Stimulated activated CD4-positive, alpha-beta T cell treated with anti-CD3 and anti-CD28 coated beads, Interleukin-15, amount 100 ng/mL, for 24 hours (primary cell): ENCODE results near the gene PLEKHN1.
A peak's percentile ranks its signal among the peaks of the same experiment; 100 is the strongest.
"Not testable (repeated sequence)": the region's sequence is repeated elsewhere in the genome, so short reads cannot be mapped to it uniquely, and the experiment has no call there.

ENCODE experiments used
- DNase-seq: peaks from one replicate; pipeline ENCODE4 v3.0.0-alpha.2; 2020

The PLEKHN1 gene

DNA sequence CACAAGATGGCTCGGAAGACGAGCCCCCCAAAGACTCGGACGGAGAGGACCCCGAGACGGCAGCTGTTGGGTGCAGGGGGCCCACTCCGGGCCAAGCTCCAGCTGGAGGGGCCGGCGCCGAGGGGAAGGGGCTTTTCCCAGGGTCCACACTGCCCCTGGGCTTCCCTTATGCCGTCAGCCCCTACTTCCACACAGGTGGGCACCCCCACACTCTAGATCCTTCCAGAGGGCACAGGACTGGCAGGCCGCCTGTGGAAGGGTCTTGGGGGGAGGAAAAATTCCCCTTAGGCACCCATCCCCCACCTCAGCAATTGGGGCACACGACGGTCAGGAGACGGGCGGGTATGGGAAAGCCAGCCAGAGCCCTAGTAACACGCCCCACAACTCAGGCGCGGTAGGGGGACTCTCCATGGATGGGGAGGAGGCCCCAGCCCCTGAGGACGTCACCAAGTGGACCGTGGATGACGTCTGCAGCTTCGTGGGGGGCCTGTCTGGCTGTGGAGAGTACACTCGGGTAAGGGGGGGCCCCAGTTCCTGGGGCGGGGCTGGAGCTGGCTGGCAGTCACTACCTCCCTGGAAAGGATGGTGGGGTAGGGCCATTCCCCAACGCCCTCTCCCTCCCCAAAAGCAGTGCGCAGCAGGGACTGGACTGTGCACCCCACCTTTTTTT, 23.3 kb upstream of the PLEKHN1 start:
- DNase-seq = peak; percentile 22

DNA sequence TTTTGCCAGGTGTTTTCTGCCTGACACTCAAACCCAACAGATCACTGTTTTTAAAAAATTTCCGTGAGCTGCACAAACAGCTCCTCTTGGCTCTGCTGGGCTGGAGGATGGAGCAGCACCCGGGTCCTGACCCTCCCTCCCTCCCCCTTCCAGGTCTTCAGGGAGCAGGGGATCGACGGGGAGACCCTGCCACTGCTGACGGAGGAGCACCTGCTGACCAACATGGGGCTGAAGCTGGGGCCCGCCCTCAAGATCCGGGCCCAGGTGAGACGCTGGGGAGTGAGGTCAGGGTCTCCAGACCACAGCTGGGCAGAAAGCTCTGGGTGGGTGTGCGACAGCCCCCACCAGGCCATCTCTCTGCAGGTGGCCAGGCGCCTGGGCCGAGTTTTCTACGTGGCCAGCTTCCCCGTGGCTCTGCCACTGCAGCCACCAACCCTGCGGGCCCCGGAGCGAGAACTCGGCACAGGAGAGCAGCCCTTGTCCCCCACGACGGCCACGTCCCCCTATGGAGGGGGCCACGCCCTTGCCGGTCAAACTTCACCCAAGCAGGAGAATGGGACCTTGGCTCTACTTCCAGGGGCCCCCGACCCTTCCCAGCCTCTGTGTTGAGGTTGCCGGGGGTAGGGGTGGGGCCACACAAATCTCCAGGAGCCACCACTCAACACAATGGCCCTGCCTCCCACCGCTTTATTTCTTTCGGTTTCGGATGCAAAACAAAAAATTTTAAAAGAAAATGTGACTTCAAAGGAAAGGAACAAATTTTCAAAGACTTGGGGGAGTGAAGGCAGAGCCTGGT, 22.5 kb upstream of the PLEKHN1 start:
- no peak for DNase-seq

DNA sequence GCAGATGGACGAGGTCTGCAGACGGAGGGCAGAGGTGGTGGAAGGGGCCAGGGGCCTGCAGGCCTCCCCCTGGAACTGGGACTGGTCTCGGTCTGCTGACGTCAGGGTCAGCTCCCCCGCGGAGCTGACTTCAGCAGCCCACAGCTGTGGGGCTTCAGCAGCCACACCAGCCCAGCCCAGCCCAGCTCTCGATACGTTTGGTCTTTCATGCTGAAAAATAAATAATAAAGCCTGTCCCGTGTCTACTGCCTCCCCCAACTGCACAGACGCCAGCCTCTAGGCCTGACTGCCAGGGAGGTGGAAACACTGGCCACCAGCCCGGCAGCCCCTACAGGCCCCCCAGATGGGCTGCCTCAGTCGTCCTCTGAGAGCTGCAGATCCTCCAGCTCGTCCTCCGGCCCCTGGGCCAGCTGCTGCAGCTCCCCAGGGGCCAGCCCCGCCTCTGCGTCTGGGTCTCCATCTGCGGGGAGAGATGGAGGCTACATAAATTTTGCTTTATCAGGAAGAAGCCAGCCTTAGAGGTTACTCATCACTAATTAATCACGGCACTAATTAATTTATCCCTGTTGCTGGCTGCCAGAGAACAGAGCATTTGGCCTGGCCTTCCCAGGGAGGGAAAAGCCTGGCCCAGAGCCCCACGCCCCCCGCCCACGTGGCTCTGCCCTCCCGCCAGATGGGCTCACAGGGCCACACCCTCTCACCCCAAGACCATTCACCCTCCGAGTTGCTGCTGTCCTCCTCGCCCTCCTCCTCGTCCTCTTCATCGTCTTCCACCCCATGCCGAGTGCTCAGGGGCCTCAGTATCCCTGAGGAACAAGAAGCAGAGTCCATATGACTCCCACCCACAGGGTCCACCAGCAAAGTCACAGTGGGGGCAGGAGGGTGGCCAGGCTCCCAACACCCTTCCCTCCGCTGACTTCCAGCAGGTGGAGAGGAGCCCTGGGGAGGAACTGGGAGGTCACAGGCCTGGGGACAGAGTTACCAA, 21.6 kb upstream of the PLEKHN1 start:
- no peak for DNase-seq

DNA sequence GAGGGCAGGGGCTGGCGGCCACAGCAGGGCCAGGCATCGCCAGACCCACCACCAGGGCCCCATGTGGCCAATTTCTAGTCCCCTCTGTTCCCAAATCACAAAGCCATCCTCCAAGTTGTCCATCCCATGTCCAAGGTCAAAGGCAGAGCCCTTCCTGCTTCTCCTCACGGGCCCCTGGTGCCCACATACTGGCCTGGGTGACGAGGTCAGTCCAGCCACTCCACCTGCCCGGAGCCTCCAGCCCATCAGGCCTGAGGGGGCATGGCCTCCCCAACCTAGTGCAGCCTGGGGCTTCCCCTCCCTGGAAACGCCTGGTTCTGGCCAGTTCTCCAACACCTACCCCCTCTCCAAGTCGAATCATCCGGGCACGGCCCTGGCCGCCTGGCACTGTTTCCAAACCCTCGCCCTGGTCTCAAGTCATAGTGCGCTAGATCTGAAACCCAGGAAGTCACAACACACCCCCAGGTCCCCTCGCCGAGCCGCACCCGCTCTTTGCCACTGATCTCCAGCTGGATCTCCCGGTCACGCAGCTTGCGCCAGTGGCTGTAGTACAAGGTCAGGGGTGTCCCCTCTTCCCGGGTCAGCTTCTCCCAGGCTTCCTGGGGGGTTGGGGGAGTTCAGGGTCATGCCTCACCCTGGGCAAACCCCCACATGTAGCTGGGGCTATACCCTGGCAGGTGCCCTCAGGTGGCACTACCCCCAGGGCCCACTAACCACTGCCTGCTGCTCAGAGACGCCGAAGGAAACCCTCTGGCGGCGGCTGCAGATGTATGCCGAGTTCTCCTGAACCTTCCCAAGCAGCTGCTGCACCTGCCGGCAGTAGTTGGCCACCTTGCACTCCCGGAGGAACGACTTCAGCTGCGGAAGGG, 20.4 kb upstream of the PLEKHN1 start:
- DNase-seq = no peak

DNA sequence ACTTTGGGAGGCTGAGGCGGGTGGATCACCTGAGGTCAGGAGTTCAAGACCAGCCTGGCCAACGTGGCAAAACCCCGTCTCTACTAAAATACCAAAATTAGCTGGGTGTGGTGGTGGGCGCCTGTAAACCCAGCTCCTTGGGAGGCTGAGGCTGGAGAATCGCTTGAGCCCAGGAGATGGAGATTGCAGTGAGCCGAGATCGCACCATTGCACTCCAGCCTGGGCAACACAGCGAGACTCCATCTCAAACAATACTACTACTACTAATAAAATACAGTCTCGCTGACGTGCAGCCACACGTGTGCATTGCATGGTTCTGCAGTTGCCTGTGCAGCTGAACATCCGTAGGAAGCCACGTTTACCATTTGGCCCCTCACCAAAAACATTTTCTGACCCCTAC, 19.5 kb upstream of the PLEKHN1 start:
- DNase-seq = not testable (repeated sequence)

DNA sequence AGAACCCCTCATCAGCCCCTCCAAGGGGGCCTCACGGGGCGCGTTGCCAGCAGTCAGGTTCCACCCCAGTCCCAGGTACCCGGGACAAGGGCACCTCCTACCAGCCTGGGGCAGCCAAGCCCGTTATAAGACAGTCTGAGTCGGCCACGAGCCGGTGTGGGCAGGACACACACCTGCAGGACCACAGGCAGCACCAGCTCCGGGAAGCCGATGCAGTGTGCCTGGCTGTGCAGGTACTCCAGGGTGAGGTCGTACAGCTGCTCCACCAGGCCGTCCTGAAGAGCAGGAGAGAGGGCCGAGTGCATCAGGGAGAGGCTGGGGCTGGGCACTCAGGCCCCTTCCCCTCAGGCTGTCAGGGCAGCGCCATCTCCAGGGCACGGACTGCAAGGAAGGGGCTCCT, 18.3 kb upstream of the PLEKHN1 start:
- no peak for DNase-seq

DNA sequence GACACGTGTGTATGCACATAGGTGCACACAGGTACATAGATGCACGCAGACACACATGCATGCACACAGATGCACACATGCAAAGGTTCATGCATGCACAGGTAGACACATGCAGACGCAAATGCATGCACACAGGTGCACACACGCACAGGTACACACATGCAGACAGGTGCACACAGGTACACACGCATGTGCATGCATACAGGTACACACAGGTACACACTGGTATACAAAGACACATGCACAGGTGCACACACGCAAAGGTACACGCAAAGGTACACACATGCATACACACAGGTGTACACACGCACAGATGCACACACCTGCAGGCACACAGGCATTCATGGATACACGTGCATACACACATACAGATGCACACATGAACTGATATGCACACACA, 16.0 kb upstream of the PLEKHN1 start:
- DNase-seq = no peak

DNA sequence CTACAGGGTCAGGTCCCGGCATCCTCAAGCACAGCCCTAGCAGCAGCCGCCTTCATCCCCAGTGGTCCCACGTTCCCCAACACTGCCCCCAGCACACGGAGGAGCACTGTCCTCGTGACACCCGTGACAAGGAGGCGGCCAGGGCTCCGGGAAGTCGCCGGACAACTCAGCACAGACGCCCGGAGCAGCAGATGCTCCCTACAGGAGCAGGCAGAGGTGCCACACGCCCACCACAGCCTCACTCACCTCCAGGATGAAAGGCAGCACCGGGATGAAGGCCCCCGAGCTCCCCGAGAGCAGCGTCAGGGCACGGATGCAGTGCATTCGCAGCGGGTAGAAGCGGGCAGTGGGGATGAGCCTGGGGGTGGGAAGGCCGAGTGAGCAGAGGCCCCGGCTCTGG, 15.4 kb upstream of the PLEKHN1 start:
- no peak for DNase-seq

DNA sequence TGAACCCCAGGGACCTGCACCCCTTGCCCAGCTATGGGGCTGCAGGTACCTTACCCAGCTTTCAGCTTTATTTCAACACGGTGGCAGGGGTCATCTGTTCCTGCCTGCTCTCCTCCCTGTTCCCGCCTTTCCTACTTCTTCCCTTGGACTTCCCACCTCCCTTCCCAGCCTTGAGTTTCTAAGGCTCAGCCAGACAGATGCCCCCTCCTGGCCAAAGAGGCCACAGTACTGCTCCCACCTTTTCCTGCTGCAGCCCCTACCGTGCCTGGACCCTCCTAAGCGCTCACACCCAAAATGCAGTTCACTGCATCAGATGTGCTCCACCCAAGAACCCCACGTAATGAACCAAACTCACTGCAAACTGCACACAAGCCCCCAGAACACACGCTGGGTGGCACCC, 14.9 kb upstream of the PLEKHN1 start:
- DNase-seq = no peak

DNA sequence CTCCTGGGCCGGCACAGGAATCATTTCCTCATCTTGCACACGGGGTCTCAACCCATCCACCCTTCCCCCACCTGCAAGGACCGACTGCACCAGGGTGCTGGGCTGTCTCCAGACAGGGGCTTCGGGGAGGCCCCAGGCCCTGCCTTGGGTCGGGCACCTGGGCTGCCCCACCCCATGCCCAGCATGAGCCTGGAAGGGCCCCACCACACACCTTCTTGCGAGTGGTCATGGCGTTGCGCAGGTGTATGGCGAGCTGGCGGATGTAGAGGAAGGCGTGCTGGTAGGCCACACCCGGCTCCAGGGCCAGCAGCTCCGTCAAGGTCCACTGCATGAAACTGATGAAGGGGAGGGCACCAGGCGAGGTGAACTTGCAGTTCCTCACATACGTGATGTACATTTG, 14.1 kb upstream of the PLEKHN1 start:
- no peak for DNase-seq

DNA sequence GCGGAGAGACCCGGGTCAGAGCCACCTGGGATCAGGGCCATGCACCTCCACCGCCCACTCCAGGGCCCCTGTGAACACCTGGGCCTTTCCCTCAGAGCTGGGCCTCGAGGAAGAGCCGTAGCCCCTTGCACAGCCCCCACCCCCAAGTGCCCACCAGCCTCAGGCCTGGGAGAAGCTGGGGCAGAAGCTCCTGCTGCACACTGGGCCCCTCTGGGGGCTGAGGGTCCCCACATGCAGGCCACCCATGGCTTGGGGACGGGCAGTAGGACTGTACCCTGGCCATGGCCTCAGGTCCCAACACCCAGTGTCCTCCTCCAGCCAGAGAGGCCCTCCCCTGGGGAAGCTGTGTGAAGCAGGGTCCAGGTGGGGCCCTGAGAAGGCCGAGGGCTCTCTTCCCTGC, 13.7 kb upstream of the PLEKHN1 start:
- no peak for DNase-seq

DNA sequence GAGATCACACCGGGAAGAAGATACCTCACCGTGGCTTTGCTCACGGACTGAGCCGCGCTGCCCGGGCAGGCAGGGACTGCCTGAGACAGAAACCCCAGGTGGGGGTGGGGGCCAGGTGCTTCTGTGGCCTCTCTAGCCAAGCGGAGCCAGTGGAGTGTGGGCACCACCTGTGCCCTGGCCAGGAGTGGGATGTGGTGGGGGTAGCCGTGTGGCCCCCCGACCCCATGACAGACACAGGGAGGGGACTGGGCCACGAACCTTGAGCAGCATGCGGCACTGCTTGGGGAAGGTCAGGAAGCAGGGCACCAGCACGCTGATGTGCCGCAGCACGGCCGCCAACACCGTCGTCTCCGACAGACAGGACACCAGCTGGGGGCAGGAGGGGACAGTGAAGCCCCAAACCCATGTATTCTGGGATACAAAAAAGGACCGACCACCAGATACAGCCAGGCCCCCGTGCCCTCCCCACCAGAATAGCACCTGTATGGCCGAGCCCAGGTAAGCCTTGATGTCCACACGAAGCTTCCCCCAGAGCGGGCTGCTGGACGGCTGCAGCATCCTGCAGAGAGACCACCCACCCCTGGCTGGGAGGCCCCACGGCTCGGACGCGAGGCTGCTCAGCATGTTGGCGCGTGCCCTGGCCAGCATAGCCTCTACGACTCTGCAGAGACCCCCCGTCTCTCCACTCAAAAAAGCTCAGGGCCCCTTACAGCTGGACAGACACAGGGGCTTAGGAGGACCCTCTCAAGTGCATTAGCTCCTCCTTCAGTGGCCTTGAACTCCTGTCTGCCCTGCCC, 12.6 kb upstream of the PLEKHN1 start:
- DNase-seq = no peak

DNA sequence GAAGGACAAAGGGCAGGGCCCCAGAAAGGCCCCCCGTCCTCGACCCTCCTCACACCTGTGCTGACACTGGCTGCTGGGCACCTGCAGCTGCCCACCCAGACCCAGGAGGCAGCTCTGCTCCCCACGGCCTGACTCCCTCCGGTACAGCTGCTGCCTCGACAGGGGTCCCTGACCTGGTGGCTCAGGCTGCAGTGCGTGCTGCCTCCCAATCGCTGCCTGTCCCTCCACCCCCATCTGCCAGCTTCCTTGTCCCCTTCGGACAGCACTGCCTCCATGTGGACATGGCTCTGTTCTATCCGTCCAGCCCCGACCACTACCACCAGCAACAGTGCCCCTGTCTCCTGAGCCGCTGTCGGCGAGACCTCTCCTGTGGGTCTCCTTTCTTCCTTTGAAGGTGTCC, 11.4 kb upstream of the PLEKHN1 start:
- DNase-seq = no peak

DNA sequence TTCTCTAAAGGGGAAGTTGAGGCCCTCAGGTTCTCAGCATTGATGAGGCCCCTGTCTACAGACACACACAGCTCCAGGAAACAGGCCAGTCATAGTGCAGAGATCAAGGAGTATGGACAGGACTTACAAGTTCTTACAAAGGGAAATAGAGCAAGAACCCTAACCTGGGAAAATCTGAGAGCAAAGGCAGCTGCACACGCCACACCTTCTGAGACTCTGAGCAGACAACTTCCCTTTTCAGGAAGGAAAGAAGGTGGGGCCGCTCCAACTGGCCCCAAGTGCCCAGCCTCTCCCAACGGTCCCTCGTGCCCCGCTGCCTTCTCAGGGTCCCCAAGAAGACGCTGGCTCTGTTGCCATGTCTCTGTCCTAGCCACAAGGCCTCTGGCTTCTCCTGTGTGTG, 10.8 kb upstream of the PLEKHN1 start:
- DNase-seq = no peak

DNA sequence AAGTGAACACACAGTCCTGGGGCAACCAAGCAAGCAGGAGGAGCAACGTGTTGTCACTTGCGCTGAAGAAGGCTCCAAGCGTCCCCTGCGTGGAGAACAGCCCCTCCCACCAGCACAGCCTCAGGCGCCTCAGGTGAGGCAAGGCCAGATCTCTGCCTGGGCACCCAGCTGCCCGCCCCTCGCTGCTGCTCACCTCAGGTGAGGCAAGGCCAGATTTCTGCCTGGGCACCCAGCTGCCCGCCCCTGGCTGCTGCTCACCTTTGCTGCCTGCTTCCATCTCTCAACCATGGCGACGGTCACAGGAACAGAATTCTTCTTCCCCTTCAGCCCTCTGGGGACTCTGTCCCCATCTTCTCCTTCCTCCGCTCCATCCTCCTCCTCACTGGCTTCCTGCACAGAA, 9.6 kb upstream of the PLEKHN1 start:
- DNase-seq = no peak

DNA sequence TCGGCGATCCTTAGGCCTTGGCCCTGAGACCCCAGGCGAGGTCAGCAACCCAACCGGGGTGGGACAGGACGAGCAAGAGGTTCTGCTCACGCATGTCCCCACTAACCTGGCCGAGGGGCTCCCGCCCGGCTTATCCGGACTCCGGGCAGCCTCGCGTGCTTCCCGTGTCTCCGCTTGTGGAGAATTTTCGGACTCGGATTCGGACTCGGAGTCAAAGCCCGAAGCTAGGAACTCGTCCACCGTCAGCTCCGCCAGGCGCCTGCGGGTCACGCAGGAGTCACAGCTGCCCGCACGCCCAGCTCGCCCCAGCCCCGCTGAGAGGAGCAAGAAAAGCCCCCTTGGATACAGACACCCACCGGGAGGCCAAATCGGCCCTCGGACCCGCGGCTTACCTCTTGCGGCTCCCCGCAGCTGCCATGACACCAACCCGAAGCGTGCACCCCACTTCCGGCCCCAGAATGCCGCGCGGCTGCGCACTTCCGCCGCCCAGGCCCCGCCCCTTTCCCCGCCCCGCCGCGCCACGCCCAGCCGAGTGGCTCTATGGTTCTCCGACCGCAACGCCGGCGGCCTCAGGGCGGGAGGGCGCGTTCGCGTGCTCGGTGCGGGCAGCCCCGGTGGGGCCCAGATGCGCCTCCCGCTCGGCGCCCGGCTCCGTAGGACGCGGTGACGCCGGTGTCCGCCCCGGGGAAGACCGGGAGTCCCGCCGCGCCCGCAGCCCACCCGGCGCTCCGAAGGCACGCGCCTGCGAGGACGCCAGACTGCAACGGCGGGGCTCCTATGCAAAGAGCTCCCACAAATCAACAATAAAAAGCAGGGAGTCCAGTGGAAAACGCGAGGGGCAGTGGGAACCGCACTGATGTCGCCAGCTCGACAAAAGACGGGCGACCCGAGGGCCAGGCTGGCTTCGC, 7.2 kb upstream of the PLEKHN1 start, which contains the start of gene NOC2L:
NOC2L (minus strand) TSS at position 434 of the 908 bp plus-strand sequence; CDS start at position 418, 16 bp downstream.
- DNase-seq = peak; percentile 96

DNA sequence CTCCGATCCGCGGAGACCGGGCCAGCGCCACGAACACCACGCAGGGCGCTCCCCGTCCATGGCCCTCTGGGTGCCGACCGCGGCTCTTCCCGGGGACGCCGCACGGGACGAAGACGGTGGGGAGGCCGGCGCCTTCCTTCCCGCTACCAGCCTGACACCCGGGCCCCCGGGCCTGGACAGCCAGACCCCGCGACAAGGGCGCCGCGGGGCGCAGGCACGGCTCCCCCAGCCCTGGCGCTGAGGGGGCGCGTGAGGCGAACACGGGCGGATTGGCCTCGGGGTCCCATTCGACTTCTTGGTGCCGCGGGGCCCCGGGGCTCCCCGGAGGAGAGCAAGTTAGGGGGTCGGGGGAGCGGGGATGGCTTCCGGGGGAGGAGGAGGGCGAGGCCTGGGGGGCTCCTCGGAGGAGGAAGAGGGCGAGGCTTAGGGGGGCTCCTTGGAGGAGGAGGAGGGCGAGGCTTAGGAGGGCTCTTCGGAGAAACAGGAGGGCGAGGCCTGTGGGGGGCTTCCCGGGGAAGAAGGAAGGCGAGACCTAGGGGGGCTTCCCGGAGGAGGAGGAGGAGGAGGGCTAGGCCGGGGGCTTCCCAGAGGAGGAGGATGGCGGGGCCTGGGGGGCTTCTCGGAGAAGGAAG, 6.4 kb upstream of the PLEKHN1 start:
- DNase-seq = no peak

DNA sequence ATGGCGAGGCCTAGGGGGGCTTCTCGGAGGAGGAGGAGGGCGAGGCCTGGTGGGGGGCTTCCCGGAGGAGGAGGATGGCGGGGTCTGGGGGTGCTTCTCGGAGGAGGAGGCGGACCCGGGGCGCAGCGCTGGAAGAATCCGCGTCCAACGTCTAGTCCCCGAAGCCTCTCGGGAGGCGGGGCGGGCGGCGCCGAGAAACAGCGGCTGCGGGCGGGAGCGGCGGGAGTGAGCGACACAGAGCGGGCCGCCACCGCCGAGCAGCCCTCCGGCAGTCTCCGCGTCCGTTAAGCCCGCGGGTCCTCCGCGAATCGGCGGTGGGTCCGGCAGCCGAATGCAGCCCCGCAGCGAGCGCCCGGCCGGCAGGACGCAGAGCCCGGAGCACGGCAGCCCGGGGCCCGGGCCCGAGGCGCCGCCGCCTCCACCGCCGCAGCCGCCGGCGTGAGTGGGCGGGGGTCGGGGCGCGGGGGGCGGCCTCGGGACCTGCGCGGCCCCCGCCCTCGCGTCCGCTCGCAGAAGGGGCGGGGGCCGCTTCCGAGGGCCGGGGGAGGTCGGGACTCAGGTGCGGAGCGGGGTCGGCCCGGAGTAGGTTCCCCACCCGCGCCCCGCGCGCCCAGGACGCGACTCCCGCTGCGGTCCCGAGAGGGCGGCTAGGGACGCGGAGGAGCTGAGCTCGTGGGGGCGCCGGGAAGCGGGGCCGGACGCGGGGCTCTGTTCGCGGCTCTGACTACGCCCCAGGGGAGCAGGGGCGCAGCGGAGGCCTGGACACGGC, 5.7 kb upstream of the PLEKHN1 start, which contains the start of gene KLHL17:
KLHL17 (plus strand) TSS at position 222 of the 769 bp plus-strand sequence; CDS start at position 332, 110 bp downstream.
- peak; percentile 91 for DNase-seq
